Thoracic aorta (tissue), 2 donors: ENCODE measurements around the gene IL17REL. TPM values are rescaled to one million over a fixed set of nuclear protein-coding genes. Genes with fewer than 3 reads are reported as not detected.

Experiments used
- ATAC-seq: fragments of 150-250 bp; one replicate; pipeline ENCODE4 v1.8.0; 2017; ENCODE audit warnings: low read depth; ENCODE audit not compliant: insufficient number of reproducible peaks, low FRiP score
- DNase-seq: peaks from one replicate; pipeline ENCODE4 v3.0.0-alpha.2; 2020; ENCODE audit warnings: low spot score
- H3K27ac ChIP-seq, 2 donors: fragments of 200-600 bp; sonication (generic); 1 replicate in 1 of 2; 2 replicates in 1 of 2; pipeline ENCODE4 v1.5.1; 2016; ENCODE audit warnings: mild to moderate bottlenecking in 2 of 2, moderate library complexity in 2 of 2
- H3K27me3 ChIP-seq: fragments of 200-600 bp; sonication (generic); replicated peaks from 2 replicates; pipeline ENCODE4 v1.6.0; 2016; ENCODE audit warnings: mild to moderate bottlenecking; ENCODE audit not compliant: insufficient read depth
- H3K36me3 ChIP-seq: fragments of 200-600 bp; sonication (generic); one replicate; pipeline ENCODE4 v1.5.1; 2016
- H3K4me1 ChIP-seq, 2 donors: fragments of 200-600 bp; sonication (generic); 1 replicate in 1 of 2; 2 replicates in 1 of 2; pipeline versions ENCODE4 v1.5.1 to v1.6.0; 2016; ENCODE audit warnings: low read depth in 2 of 2, mild to moderate bottlenecking in 1 of 2; ENCODE audit not compliant: control insufficient read depth in 1 of 2
- H3K4me3 ChIP-seq: fragments of 200-600 bp; sonication (generic); 2 replicates; pipeline ENCODE4 v1.5.1; 2016; ENCODE audit warnings: mild to moderate bottlenecking
- H3K9me3 ChIP-seq: fragments of 200-600 bp; sonication (generic); 2 replicates; pipeline ENCODE4 v1.5.1; 2016
- total RNA-seq, 2 donors: library from RNA; depleted of rRNA; stranded (reverse); fragments of >200 nt; gene quantifications; one replicate each; pipeline versions ENCODE4 v1.1.0 to v1.2.3, GENCODE V29; 2016
- TF ChIP-seq, protein P1 (sequence below): fragments of 200-600 bp; sonication (generic); IDR thresholded peaks from one replicate; pipeline ENCODE4 v1.5.1; 2019; ENCODE audit warnings: antibody characterized with exemption

The IL17REL gene
- total RNA-seq, 2 donors from 2014 or later, result not detected

DNA sequence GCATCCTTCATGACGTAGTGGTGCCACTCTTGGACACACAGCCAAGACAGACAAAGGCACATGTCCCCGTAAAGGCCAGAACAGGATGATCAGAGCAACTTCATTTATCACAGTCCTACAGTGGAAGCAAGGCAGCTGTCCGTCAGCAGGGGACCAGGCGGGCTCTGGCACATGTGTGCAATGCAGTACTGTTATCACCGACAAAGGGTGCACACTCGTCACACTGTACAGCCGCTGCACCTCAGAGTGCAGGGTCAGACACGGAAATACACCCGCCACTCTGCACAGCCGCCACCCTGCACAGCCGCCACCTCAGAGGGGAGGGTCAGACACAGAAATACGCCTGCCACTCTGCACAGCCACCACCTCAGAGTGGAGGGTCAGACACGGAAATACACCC, 13.4 kb upstream of the IL17REL start:
- peaks cover 0 to 8% of the 10 kb centered on the region in 2 donors for H3K4me1 ChIP-seq
- H3K27ac ChIP-seq, result no peak overlapping the region
- DNase-seq (no peak), ATAC-seq (no peak)
- TF ChIP-seq, protein P1, sequence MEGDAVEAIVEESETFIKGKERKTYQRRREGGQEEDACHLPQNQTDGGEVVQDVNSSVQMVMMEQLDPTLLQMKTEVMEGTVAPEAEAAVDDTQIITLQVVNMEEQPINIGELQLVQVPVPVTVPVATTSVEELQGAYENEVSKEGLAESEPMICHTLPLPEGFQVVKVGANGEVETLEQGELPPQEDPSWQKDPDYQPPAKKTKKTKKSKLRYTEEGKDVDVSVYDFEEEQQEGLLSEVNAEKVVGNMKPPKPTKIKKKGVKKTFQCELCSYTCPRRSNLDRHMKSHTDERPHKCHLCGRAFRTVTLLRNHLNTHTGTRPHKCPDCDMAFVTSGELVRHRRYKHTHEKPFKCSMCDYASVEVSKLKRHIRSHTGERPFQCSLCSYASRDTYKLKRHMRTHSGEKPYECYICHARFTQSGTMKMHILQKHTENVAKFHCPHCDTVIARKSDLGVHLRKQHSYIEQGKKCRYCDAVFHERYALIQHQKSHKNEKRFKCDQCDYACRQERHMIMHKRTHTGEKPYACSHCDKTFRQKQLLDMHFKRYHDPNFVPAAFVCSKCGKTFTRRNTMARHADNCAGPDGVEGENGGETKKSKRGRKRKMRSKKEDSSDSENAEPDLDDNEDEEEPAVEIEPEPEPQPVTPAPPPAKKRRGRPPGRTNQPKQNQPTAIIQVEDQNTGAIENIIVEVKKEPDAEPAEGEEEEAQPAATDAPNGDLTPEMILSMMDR, result no peak
- H3K36me3 ChIP-seq, result no peaks in the 10 kb centered on the region
- H3K9me3 ChIP-seq, result no peaks in the 10 kb centered on the region
- H3K27me3 ChIP-seq, result no peaks in the 10 kb centered on the region
- H3K4me3 ChIP-seq, result no peak overlapping the region

DNA sequence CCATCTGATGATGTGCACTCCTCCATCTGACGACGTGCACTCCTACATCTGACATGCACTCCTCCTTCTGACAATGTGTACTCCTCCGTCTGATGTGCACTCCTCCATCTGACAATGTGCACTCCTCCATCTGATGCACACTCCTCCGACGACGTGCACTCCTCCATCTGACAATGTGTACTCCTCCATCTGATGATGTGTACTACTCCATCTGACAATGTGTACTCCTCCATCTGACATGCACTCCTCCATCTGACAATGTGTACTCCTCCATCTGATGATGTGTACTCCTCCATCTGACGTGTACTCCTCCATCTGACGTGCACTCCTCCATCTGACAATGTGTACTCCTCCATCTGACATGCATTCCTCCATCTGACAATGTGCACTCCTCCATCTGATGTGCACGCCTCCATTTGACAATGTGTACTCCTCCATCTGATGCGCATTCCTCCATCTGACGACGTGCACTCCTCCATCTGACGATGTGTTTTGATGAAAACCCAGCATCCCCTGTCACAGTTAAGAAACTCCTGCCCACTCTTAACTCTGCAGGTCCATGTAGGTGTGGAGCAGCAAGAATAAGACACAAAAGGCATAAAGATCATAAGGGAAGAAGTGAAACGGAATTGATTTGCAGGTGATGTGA, 9.7 kb upstream of the IL17REL start:
- Histone ChIP-seq H3K4me1 (no peaks in the 10 kb centered on the region), H3K4me3 (no peak overlapping the region), H3K36me3 (no peaks in the 10 kb centered on the region), H3K27me3 (no peaks in the 10 kb centered on the region), H3K9me3 (no peaks in the 10 kb centered on the region), H3K27ac (no peak overlapping the region)
- ATAC-seq (no peak), DNase-seq (no peak)
- TF ChIP-seq, protein P1, result no peak

GRCh38 chr22:50020606-50021005, 8.0 kb upstream of the IL17REL start:
- no peak overlapping the region for H3K27ac ChIP-seq
- H3K4me1 ChIP-seq, result no peaks in the 10 kb centered on the region
- no peak for ATAC-seq
- no peaks in the 10 kb centered on the region for H3K27me3 ChIP-seq
- H3K4me3 ChIP-seq, result no peak overlapping the region
- no peak for DNase-seq
- no peaks in the 10 kb centered on the region for H3K9me3 ChIP-seq
- no peaks in the 10 kb centered on the region for H3K36me3 ChIP-seq
- TF ChIP-seq, protein P1, result no peak

DNA sequence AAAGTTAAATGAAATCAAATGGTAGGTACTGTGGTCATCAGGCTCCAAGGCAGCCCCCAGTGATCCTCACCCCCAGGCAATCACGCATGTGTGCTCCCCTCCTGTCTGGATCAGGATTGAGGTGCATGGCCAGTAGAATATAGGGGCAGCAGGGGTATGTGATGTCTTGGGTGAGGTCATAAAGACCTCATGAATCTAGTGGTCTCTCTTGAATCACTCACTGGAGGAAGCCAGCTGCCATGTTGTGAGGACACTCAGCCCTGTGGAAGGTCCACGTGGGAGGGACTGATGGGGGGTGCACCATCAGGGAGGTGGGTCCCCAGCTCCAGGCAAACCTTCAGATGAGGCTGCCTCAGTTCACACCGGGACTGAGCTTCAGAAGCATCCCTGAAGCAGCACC, 6.8 kb upstream of the IL17REL start:
- TF ChIP-seq, protein P1, result no peak
- no peaks in the 10 kb centered on the region for H3K36me3 ChIP-seq
- no peaks in the 10 kb centered on the region for H3K27me3 ChIP-seq
- H3K9me3 ChIP-seq, result no peaks in the 10 kb centered on the region
- no peak overlapping the region for H3K4me3 ChIP-seq
- ATAC-seq (no peak), DNase-seq (no peak)
- H3K4me1 ChIP-seq, result peaks cover 0 to 6% of the 10 kb centered on the region in 2 donors
- no peak overlapping the region for H3K27ac ChIP-seq

- peaks cover 0 to 6% of the 10 kb centered on the region in 2 donors for H3K4me1 ChIP-seq
- TF ChIP-seq, protein P1, result no peak
- DNase-seq, result no peak
- no peak overlapping the region for H3K4me3 ChIP-seq
- H3K9me3 ChIP-seq, result no peaks in the 10 kb centered on the region
- no peaks in the 10 kb centered on the region for H3K27me3 ChIP-seq
- ATAC-seq, result no peak
- H3K36me3 ChIP-seq, result no peaks in the 10 kb centered on the region
- H3K27ac ChIP-seq, result no peak overlapping the region
These were observed 6.2 kb upstream of the IL17REL start for GRCh38 chr22:50018608-50019285.
